Right lobe of liver (tissue), 6 donors: ENCODE results near the gene CAPZB. TPM values are rescaled to one million over a fixed set of nuclear protein-coding genes. Genes with fewer than 3 reads are reported as not detected.

ENCODE experiments used
- ATAC-seq, 4 donors: fragments of 200-7000 bp; cut with Tn5 transposase; one replicate each; pipeline ENCODE4 v1.9.1; 2020; ENCODE audit warnings: mild to moderate bottlenecking in 4 of 4, moderate library complexity in 4 of 4
- DNase-seq, 3 donors: peaks; one replicate each; pipeline ENCODE4 v3.0.0-alpha.2; 2020
- H3K27ac ChIP-seq, 3 donors: fragments of 200-600 bp; one replicate each; pipeline ENCODE4 v1.8.0; 2022
- H3K27me3 ChIP-seq, 2 donors: fragments of 200-600 bp; one replicate each; pipeline ENCODE4 v1.8.0; 2022
- H3K36me3 ChIP-seq, 4 donors: fragments of 200-600 bp; sonication (generic) in 1 of 4; one replicate each; pipeline versions ENCODE4 v1.5.1 to v1.8.0; 2017 to 2022; ENCODE audit warnings: control low read depth in 1 of 4
- H3K4me1 ChIP-seq, 4 donors: fragments of 200-600 bp; sonication (generic) in 1 of 4; one replicate each; pipeline versions ENCODE4 v1.5.1 to v1.8.0; 2017 to 2022; ENCODE audit warnings: control low read depth in 1 of 4
- H3K4me3 ChIP-seq, 3 donors: fragments of 200-600 bp; one replicate each; pipeline ENCODE4 v1.8.0; 2022
- H3K9me3 ChIP-seq, 4 donors: fragments of 200-600 bp; sonication (generic) in 1 of 4; one replicate each; pipeline versions ENCODE4 v1.5.1 to v1.8.0; 2017 to 2022; ENCODE audit warnings: control low read depth in 1 of 4
- CTCF ChIP-seq, 4 donors: fragments of 200-600 bp in 3 of 4; fragments of 450-650 bp in 1 of 4; IDR thresholded peaks; one replicate each; pipeline versions ENCODE4 v1.5.1 to v1.8.0; 2016 to 2022; ENCODE audit warnings: antibody characterized with exemption in 4 of 4, mild to moderate bottlenecking in 2 of 4
- POLR2A ChIP-seq: fragments of 450-650 bp; IDR thresholded peaks from one replicate; pipeline ENCODE4 v1.6.1; 2017; ENCODE audit warnings: antibody characterized with exemption, mild to moderate bottlenecking
- WGBS: methylation state at CpG from one replicate; pipeline ENCODE4 v1.1.6; 2018; ENCODE audit warnings: low coverage, low lambda C conversion rate; ENCODE audit not compliant: insufficient coverage; ENCODE audit errors: missing lambda C conversion rate; 5-methylcytosine and 5-hydroxymethylcytosine counted together
- intact Hi-C, 2 donors: fragments of 100-400 bp; cut with DNase I; formaldehyde crosslinking; loops; one replicate each; pipeline versions ENCODE4 v1.11.2 to v1.14.1; 2022
- total RNA-seq, 6 experiments: library from RNA; depleted of rRNA in 2 of 6; stranded (reverse); fragments of >200 nt in 2 of 6; fragmentation: NEBNext Ultra II Directional in 3 of 6; extraction: Animal tissue kit (Norgen Biotek cat#: 25700) in 3 of 6; gene quantifications; one replicate each; pipeline versions ENCODE4 v1.1.0 to v1.2.4, GENCODE V29; 2016 to 2023
- donor health status: DM: no; HTN: yes; CAD: no.
- donor health status: DM: no; HTN: no; CAD: no.
- donor health status: DM: no; HTN: no; CAD: no.
- donor health status: DM: no; HTN: yes; CAD: no.
- donor health status: DM: no; HTN: yes; CAD: no.

CAPZB gene
- total RNA-seq, 6 experiments from 2014 or later: 53.5 to 117 (median 88.0) TPM

GRCh38 chr1:19460535-19461219 lies 24.7 kb downstream of the CAPZB start:
- Histone ChIP-seq H3K4me1 (peaks cover 0 to 34% (median 3%) of the 10 kb centered on the region in 4 donors), H3K27ac (no peak overlapping the region)
- WGBS: 98% methylated on average over 5 of the region's 12 CpGs

GRCh38 chr1:19458815-19459417 lies 26.4 kb downstream of the CAPZB start:
- H3K9me3 ChIP-seq: no peaks in the 10 kb centered on the region
- H3K27me3 ChIP-seq: no peaks in the 10 kb centered on the region
- no peak overlapping the region for H3K4me3 ChIP-seq
- H3K36me3 ChIP-seq: no peaks in the 10 kb centered on the region
- intact Hi-C loops: no loop called here
- DNase-seq: peak; percentile 60 to 87 (median 85)
- peak in 2 of 4 donors; percentile 19 to 25 for TF ChIP-seq CTCF (IDR thresholded peaks at IDR 0.05)
- no peak for TF ChIP-seq POLR2A
- 25% methylated on average over 6 of the region's 6 CpGs for WGBS
- peaks cover 0 to 36% (median 0%) of the 10 kb centered on the region in 4 donors for H3K4me1 ChIP-seq
- peak; percentile 86 to 97 (median 92) for ATAC-seq
- peak overlapping the region in 2 of 3 donors; percentile 54 to 78 for H3K27ac ChIP-seq

More at GRCh38 chr1:19460535-19461219, 24.7 kb downstream of the CAPZB start:
- Histone ChIP-seq H3K36me3 (no peaks in the 10 kb centered on the region), H3K9me3 (no peaks in the 10 kb centered on the region), H3K27me3 (no peaks in the 10 kb centered on the region), H3K4me3 (no peak overlapping the region)
- TF ChIP-seq POLR2A: no peak
- no peak for TF ChIP-seq CTCF (IDR thresholded peaks at IDR 0.05)
- ATAC-seq (no peak), DNase-seq (peak in 1 of 3 donors; percentile 4)
- intact Hi-C loops: no loop called here

- Histone ChIP-seq H3K4me1 (peaks cover 0 to 27% (median 0%) of the 10 kb centered on the region in 4 donors), H3K27ac (no peak overlapping the region), H3K36me3 (no peaks in the 10 kb centered on the region), H3K9me3 (no peaks in the 10 kb centered on the region), H3K27me3 (no peaks in the 10 kb centered on the region), H3K4me3 (no peak overlapping the region)
- no peak for DNase-seq
- TF ChIP-seq POLR2A (no peak), CTCF (IDR thresholded peaks at IDR 0.05) (no peak)
- no peak for ATAC-seq
- intact Hi-C loops: no loop called here
- WGBS: 74% methylated on average over 8 of the region's 8 CpGs
These were observed 27.7 kb downstream of the CAPZB start for GRCh38 chr1:19457607-19458006.

GRCh38 chr1:19456968-19457441 lies 28.3 kb downstream of the CAPZB start:
- TF ChIP-seq CTCF (IDR thresholded peaks at IDR 0.05) (no peak), POLR2A (no peak)
- 74% methylated on average over 5 of the region's 9 CpGs for WGBS

More at GRCh38 chr1:19456968-19457441, 28.3 kb downstream of the CAPZB start:
- ATAC-seq (no peak), DNase-seq (no peak)
- Histone ChIP-seq H3K27ac (no peak overlapping the region), H3K4me3 (no peak overlapping the region), H3K36me3 (no peaks in the 10 kb centered on the region), H3K4me1 (peaks cover 0 to 27% (median 0%) of the 10 kb centered on the region in 4 donors), H3K27me3 (no peaks in the 10 kb centered on the region), H3K9me3 (no peaks in the 10 kb centered on the region)
- intact Hi-C loops: no loop called here
